NCI-H146 treated with DMSO at 0.1 percent for 48 hours (cell line): ENCODE results near the gene FNIP1.
"Not testable (repeated sequence)": the region's sequence is repeated elsewhere in the genome, so short reads cannot be mapped to it uniquely, and the experiment has no call there.

Experiments used
- DNase-seq: peaks from one replicate; lab custom pipeline; 2025; ENCODE audit not compliant: unreplicated experiment; lab: John Stamatoyannopoulos, UW

The FNIP1 gene

GRCh38 chr5:131787736-131788135 lies 9.1 kb downstream of the FNIP1 start:
- DNase-seq = no peak

GRCh38 chr5:131786900-131787692 lies 9.7 kb downstream of the FNIP1 start:
- DNase-seq = no peak

- no peak for DNase-seq
These were observed 10.8 kb downstream of the FNIP1 start for GRCh38 chr5:131786036-131786435.

- no peak for DNase-seq
These were observed 12.9 kb downstream of the FNIP1 start for GRCh38 chr5:131783874-131784273.

GRCh38 chr5:131783357-131783756 lies 13.5 kb downstream of the FNIP1 start:
- DNase-seq = no peak

- DNase-seq = no peak
These were observed 14.1 kb downstream of the FNIP1 start for GRCh38 chr5:131782717-131783116.

- not testable (repeated sequence) for DNase-seq
These were observed 18.7 kb downstream of the FNIP1 start for GRCh38 chr5:131778141-131778540.

GRCh38 chr5:131776450-131776849 lies 20.4 kb downstream of the FNIP1 start:
- DNase-seq = no peak

- DNase-seq = no peak
These were observed 22.0 kb downstream of the FNIP1 start for GRCh38 chr5:131774652-131775367.

- DNase-seq = no peak
These were observed 23.0 kb downstream of the FNIP1 start for GRCh38 chr5:131773805-131774204.

- no peak for DNase-seq
These were observed 25.1 kb downstream of the FNIP1 start for GRCh38 chr5:131771692-131772091.

GRCh38 chr5:131769961-131770360 lies 26.9 kb downstream of the FNIP1 start:
- no peak for DNase-seq

- no peak for DNase-seq
These were observed 27.5 kb downstream of the FNIP1 start for GRCh38 chr5:131769336-131769735.

- no peak for DNase-seq
These were observed 28.9 kb downstream of the FNIP1 start for GRCh38 chr5:131767891-131768290.

GRCh38 chr5:131766689-131767088 lies 30.1 kb downstream of the FNIP1 start:
- no peak for DNase-seq

- DNase-seq = no peak
These were observed 31.6 kb downstream of the FNIP1 start for GRCh38 chr5:131765261-131765660.

GRCh38 chr5:131763968-131764367 lies 32.8 kb downstream of the FNIP1 start:
- no peak for DNase-seq

- no peak for DNase-seq
These were observed 36.0 kb downstream of the FNIP1 start for GRCh38 chr5:131760793-131761192.

GRCh38 chr5:131759704-131760103 lies 37.1 kb downstream of the FNIP1 start:
- no peak for DNase-seq

- DNase-seq = no peak
These were observed 38.3 kb downstream of the FNIP1 start for GRCh38 chr5:131758520-131758900.

- DNase-seq = no peak
These were observed 38.8 kb downstream of the FNIP1 start for GRCh38 chr5:131757830-131758519.

GRCh38 chr5:131756942-131757341 lies 39.9 kb downstream of the FNIP1 start:
- no peak for DNase-seq
